Right lobe of liver (tissue), 4 donors: ENCODE results near the gene NKX2-3.

Source experiments
- POLR2A ChIP-seq: fragments of 450-650 bp; IDR thresholded peaks from one replicate; pipeline ENCODE4 v1.6.1; 2017; ENCODE audit warnings: antibody characterized with exemption, mild to moderate bottlenecking
- TF ChIP-seq, protein P1 (sequence below), 4 donors: fragments of 200-600 bp in 3 of 4; fragments of 450-650 bp in 1 of 4; IDR thresholded peaks; one replicate each; pipeline versions ENCODE4 v1.5.1 to v1.8.0; 2016 to 2022; ENCODE audit warnings: antibody characterized with exemption in 4 of 4, mild to moderate bottlenecking in 2 of 4
- donor health status: DM: no; HTN: no; CAD: no.
- donor health status: DM: no; HTN: no; CAD: no.
- donor health status: DM: no; HTN: yes; CAD: no.

- TF ChIP-seq POLR2A: no peak
- TF ChIP-seq, protein P1, sequence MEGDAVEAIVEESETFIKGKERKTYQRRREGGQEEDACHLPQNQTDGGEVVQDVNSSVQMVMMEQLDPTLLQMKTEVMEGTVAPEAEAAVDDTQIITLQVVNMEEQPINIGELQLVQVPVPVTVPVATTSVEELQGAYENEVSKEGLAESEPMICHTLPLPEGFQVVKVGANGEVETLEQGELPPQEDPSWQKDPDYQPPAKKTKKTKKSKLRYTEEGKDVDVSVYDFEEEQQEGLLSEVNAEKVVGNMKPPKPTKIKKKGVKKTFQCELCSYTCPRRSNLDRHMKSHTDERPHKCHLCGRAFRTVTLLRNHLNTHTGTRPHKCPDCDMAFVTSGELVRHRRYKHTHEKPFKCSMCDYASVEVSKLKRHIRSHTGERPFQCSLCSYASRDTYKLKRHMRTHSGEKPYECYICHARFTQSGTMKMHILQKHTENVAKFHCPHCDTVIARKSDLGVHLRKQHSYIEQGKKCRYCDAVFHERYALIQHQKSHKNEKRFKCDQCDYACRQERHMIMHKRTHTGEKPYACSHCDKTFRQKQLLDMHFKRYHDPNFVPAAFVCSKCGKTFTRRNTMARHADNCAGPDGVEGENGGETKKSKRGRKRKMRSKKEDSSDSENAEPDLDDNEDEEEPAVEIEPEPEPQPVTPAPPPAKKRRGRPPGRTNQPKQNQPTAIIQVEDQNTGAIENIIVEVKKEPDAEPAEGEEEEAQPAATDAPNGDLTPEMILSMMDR (IDR thresholded peaks at IDR 0.05): no peak
Observed at GRCh38 chr10:99525897-99526296, 6.8 kb upstream of the NKX2-3 start.
